A375 (cell line): ENCODE data around the gene SFRP5. TPM values are rescaled to one million over a fixed set of nuclear protein-coding genes. Genes with fewer than 3 reads are reported as not detected.

ENCODE experiments used
- total RNA-seq: library from RNA; depleted of rRNA; stranded (reverse); fragments of >200 nt; shearing (Covaris generic); gene quantifications from 2 replicates; pipeline ENCODE4 v1.2.3, GENCODE V29; 2014; rRNA removed

The SFRP5 gene, protein sequence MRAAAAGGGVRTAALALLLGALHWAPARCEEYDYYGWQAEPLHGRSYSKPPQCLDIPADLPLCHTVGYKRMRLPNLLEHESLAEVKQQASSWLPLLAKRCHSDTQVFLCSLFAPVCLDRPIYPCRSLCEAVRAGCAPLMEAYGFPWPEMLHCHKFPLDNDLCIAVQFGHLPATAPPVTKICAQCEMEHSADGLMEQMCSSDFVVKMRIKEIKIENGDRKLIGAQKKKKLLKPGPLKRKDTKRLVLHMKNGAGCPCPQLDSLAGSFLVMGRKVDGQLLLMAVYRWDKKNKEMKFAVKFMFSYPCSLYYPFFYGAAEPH
- total RNA-seq: 0.05 and 0.94 TPM in 2 replicates

DNA sequence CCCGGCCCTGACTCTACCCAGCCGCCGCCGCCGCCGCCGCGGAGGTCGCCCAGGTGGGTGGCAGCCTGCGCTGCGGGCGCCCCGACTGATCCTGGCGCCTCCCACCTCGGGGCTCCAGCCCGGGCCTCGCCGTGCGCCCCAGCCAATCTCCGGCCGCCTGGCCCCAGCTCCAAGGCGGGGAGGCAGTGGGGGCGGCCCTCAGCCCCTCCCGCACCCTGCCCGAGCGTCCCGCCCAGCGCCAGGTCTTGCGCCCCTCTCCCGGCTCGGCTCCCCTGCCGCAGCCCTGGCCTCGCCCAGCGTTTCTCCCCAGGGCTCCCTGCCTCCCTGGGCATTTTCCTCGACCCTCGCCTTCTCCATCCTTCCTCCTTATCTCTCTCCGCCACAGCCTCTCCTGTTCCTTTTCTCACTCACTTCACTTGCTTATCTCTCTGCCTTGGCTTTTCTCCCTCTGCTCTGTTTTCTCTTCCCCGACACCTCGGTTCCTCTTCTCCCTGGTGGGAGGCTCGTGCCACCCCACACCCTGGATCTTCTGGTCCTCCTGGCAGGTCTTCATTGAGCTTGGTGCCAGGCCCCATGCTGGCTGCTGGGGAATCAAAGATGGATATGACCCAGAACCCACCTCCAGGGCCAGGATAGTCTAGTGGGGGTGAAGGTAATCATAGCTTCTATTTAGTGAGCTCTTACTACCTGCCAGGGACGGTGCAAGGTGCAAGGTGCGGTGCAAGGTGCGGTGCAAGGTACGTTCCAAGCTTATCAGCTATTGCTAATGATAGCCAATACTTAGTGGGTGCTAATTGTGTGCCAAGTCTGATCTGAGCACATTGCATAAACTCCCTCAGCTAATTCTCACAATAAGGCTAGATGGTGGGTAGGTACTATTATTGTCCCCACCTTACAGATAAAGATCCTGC, at the start of gene SFRP5:
Gene SFRP5 (minus strand): TSS at position 87 of the 911 bp plus-strand sequence. CDS start 166 bp downstream, outside the sequence.

DNA sequence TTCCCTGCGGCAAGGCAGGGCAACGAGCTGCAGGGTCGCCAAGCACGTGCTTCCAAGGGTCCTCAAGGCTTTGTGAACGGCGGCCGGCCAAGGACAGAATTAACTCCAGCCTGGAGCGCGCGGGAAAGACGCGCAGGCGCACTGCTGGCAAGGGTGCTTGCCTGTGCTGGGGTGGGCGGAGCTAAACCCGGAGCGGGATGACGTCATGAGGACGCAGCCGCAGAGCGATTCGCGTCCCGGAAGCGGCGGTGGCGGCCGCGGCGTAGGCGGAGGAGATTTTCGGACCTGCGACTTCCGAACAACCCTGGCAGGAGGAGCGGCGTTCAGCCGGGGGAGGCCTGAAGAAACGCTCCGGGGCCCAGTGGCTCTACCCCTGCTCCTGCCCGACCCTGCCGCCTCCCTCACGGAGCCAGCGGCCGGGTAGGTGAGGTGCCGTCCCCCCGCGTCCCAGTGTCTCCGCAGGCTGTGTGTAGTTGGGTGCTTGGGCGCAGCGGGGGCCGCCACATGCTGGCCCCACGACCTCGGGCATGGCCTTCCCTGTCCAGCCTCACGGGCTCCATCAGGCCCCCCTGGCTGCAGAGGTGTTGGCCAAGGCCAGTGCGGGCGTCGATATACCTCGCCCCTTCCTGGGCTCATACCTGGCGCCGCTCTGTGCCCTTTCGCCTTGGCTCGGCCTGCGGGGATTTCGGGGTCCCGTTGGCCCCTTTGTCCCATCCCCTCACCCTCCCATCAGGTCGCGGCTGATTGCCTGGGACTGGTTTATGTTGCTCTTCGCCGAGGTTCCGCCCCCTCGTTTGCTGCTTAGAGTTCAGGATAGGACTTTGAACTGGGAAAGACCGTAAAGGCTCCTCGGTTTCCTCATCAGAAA, 34.7 kb downstream of the SFRP5 start, which contains the start of gene ZFYVE27:
Gene ZFYVE27 (plus strand): TSS at position 227 of the 868 bp plus-strand sequence. CDS start 1,350 bp downstream, outside the sequence.

Other genes with a start within 250 kb of the SFRP5 start
- gene ANKRD2, start 199.2 kb downstream of the SFRP5 start, total RNA-seq: 0.37 and 0.57 TPM in 2 replicates
- 1.7 and 1.9 TPM in 2 replicates for gene HOGA1, start 187.6 kb downstream of the SFRP5 start, total RNA-seq
- gene C10orf62, start 182.3 kb downstream of the SFRP5 start, total RNA-seq: 0.15 and 0.56 TPM in 2 replicates
- gene MORN4, start 138.5 kb downstream of the SFRP5 start, total RNA-seq: 15.1 and 15.9 TPM in 2 replicates
- 21.3 and 22.8 TPM in 2 replicates for gene PI4K2A, start 131.3 kb downstream of the SFRP5 start, total RNA-seq
- gene AVPI1, start 84.8 kb downstream of the SFRP5 start, total RNA-seq: 98.2 and 109 TPM in 2 replicates
- gene MARVELD1, start 58.3 kb downstream of the SFRP5 start, total RNA-seq: 28.9 and 34.7 TPM in 2 replicates
- gene ZFYVE27, start 34.9 kb downstream of the SFRP5 start, total RNA-seq: 38.7 and 44.4 TPM in 2 replicates
- gene GOLGA7B, start 77.8 kb upstream of the SFRP5 start, total RNA-seq: 3.4 and 3.5 TPM in 2 replicates